Thyroid gland (tissue), 4 donors: ENCODE data around the gene TNFAIP8L3. TPM values are rescaled to one million over a fixed set of nuclear protein-coding genes. Genes with fewer than 3 reads are reported as not detected.

Experiments
- DNase-seq, 2 donors: peaks; one replicate each; pipeline ENCODE4 v3.0.0-alpha.2; 2019
- H3K27ac ChIP-seq, 3 donors: fragments of 200-600 bp; sonication (generic); 1 replicate in 2 of 3; 2 replicates in 1 of 3; pipeline ENCODE4 v1.5.1; 2016 to 2019; ENCODE audit warnings: mild to moderate bottlenecking in 1 of 3, moderate library complexity in 1 of 3
- H3K27me3 ChIP-seq: fragments of 200-600 bp; sonication (generic); one replicate; pipeline ENCODE4 v1.5.1; 2019
- H3K36me3 ChIP-seq, 2 donors: fragments of 200-600 bp; sonication (generic); one replicate each; pipeline ENCODE4 v1.5.1; 2016 to 2019
- H3K4me1 ChIP-seq, 2 donors: fragments of 200-600 bp; sonication (generic); one replicate each; pipeline ENCODE4 v1.5.1; 2017 to 2019
- H3K4me3 ChIP-seq, 3 donors: fragments of 200-600 bp; sonication (generic); replicated peaks in 1 of 3; 1 replicate in 2 of 3; 2 replicates in 1 of 3; pipeline ENCODE4 v1.5.1; 2016; ENCODE audit warnings: mild to moderate bottlenecking in 1 of 3
- H3K9me3 ChIP-seq: fragments of 200-600 bp; sonication (generic); one replicate; pipeline ENCODE4 v1.5.1; 2017
- CTCF ChIP-seq, 6 experiments: fragments of 200-600 bp in 3 of 6; fragments of 450-650 bp in 3 of 6; sonication (generic) in 3 of 6; IDR thresholded peaks; one replicate each; pipeline ENCODE4 v1.5.1; 2016 to 2019; ENCODE audit warnings: antibody characterized with exemption in 6 of 6, mild to moderate bottlenecking in 2 of 6, inconsistent platforms in 1 of 6, moderate library complexity in 1 of 6
- POLR2A ChIP-seq, 2 donors: fragments of 450-650 bp; IDR thresholded peaks; one replicate each; pipeline ENCODE4 v1.6.1; 2017; ENCODE audit warnings: antibody characterized with exemption in 2 of 2, mild to moderate bottlenecking in 2 of 2, moderate library complexity in 1 of 2
- WGBS, 2 donors: methylation state at CpG; one replicate each; pipeline ENCODE4 v1.1.5; 2017; 5-methylcytosine and 5-hydroxymethylcytosine counted together
- intact Hi-C: fragments of 100-400 bp; cut with DNase I; formaldehyde crosslinking; loops from one replicate; pipeline ENCODE4 v1.15.1; 2023
- total RNA-seq, 4 donors: library from RNA; depleted of rRNA; stranded (reverse); fragments of >200 nt; gene quantifications; one replicate each; pipeline ENCODE4 v1.2.3, GENCODE V29; 2016

TNFAIP8L3 gene
- total RNA-seq, 4 donors from 2014 or later = 3.1 to 20.7 (median 7.6) TPM

- WGBS, 2 donors = 78 to 89% methylated on average over 4 of the region's 4 CpGs
- Histone ChIP-seq H3K4me1 (no peaks in the 10 kb centered on the region), H3K36me3 (no peaks in the 10 kb centered on the region), H3K9me3 (no peaks in the 10 kb centered on the region), H3K27ac (no peak overlapping the region), H3K27me3 (no peaks in the 10 kb centered on the region), H3K4me3 (no peak overlapping the region)
- DNase-seq = no peak
- TF ChIP-seq POLR2A (IDR thresholded peaks at IDR 0.05) (no peak), CTCF (IDR thresholded peaks at IDR 0.05) (no peak)
- intact Hi-C loops = no loop called here
These were observed 69.8 kb downstream of the TNFAIP8L3 start for GRCh38 chr15:51024735-51025453.

GRCh38 chr15:51023499-51023898, 71.2 kb downstream of the TNFAIP8L3 start:
- TF ChIP-seq POLR2A (IDR thresholded peaks at IDR 0.05) = no peak
- TF ChIP-seq CTCF (IDR thresholded peaks at IDR 0.05) = no peak
- Histone ChIP-seq H3K4me1 (no peaks in the 10 kb centered on the region), H3K9me3 (no peaks in the 10 kb centered on the region), H3K27ac (no peak overlapping the region), H3K27me3 (no peaks in the 10 kb centered on the region), H3K36me3 (no peaks in the 10 kb centered on the region), H3K4me3 (no peak overlapping the region)
- no peak for DNase-seq
- WGBS, 2 donors = 100% methylated on average over 1 of the region's 1 CpG
- intact Hi-C loops = no loop called here

GRCh38 chr15:51022206-51022605, 72.5 kb downstream of the TNFAIP8L3 start:
- intact Hi-C loops = no loop called here
- TF ChIP-seq POLR2A (IDR thresholded peaks at IDR 0.05) (no peak), CTCF (IDR thresholded peaks at IDR 0.05) (no peak)
- H3K27ac ChIP-seq = no peak overlapping the region
- no peak overlapping the region for H3K4me3 ChIP-seq
- DNase-seq = no peak
- H3K4me1 ChIP-seq = peaks cover 5% of the 10 kb centered on the region in 2 donors
- no peaks in the 10 kb centered on the region for H3K36me3 ChIP-seq
- no peaks in the 10 kb centered on the region for H3K27me3 ChIP-seq
- no peaks in the 10 kb centered on the region for H3K9me3 ChIP-seq

- 19 to 20% methylated on average over 1 of the region's 1 CpG for WGBS, 2 donors
- intact Hi-C loops = no loop called here
These were observed 78.1 kb downstream of the TNFAIP8L3 start for GRCh38 chr15:51016615-51017014.

More at GRCh38 chr15:51016615-51017014, 78.1 kb downstream of the TNFAIP8L3 start:
- Histone ChIP-seq H3K4me3 (no peak overlapping the region), H3K27me3 (no peaks in the 10 kb centered on the region), H3K36me3 (no peaks in the 10 kb centered on the region), H3K27ac (peak overlapping the region in 2 of 3 donors; percentile 9 to 44), H3K9me3 (no peaks in the 10 kb centered on the region), H3K4me1 (peaks cover 9 to 12% of the 10 kb centered on the region in 2 donors)
- DNase-seq = no peak
- TF ChIP-seq CTCF (IDR thresholded peaks at IDR 0.05) = no peak
- no peak for TF ChIP-seq POLR2A (IDR thresholded peaks at IDR 0.05)
